D721Med (cell line): ENCODE data around the gene PIERCE2.

Source experiments
- DNase-seq: peaks from one replicate; pipeline ENCODE4 v3.0.0; 2011; ENCODE audit warnings: low spot score; ENCODE audit not compliant: insufficient read length
- FAIRE-seq: peaks from 2 replicates; lab custom pipeline; 2011; peaks lifted over from hg19 to GRCh38; lab: Jason Lieb, UNC
- TF ChIP-seq, protein P1 (sequence below): IDR thresholded peaks from 2 replicates; pipeline ENCODE4 v1.5.1; 2012; ENCODE audit warnings: mild to moderate bottlenecking, control low read depth; ENCODE audit not compliant: insufficient read depth; ENCODE audit errors: missing control alignments

PIERCE2 gene

GRCh38 chr15:55408012-55408928 is at the start of gene PIERCE2, which contains the start of gene CCPG1:
Gene PIERCE2, plus strand, starts transcription at chr15:55408495. Its CDS starts 274 bp downstream, at chr15:55408769.
Gene CCPG1, minus strand, starts transcription at chr15:55408359. Its CDS starts 18,935 bp downstream, at chr15:55389424.
- TF ChIP-seq, protein P1, sequence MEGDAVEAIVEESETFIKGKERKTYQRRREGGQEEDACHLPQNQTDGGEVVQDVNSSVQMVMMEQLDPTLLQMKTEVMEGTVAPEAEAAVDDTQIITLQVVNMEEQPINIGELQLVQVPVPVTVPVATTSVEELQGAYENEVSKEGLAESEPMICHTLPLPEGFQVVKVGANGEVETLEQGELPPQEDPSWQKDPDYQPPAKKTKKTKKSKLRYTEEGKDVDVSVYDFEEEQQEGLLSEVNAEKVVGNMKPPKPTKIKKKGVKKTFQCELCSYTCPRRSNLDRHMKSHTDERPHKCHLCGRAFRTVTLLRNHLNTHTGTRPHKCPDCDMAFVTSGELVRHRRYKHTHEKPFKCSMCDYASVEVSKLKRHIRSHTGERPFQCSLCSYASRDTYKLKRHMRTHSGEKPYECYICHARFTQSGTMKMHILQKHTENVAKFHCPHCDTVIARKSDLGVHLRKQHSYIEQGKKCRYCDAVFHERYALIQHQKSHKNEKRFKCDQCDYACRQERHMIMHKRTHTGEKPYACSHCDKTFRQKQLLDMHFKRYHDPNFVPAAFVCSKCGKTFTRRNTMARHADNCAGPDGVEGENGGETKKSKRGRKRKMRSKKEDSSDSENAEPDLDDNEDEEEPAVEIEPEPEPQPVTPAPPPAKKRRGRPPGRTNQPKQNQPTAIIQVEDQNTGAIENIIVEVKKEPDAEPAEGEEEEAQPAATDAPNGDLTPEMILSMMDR = peak; percentile 26
- no peak for FAIRE-seq
- DNase-seq = peak; percentile 42

DNA sequence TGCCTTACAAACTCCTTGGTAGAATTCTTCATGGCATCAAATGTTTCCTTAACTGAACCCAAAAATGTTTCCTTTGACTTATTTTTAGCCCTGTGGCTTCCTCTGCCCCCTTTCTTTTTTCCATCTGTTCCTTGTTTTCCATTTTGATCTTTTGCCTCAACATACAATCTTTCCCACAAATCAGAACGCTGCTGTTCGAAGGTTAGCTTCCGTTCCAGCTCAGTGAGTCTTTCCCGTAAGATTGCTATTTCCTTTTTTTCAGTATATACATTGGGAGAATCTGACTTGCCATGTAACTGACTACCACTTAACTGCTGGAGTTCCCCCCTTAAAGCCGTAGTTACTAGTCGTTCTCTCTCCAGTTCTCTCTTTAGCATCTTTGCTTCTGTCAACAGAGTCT is 48.0 kb upstream of the PIERCE2 start:
- FAIRE-seq (no peak), DNase-seq (no peak)
- TF ChIP-seq, protein P1 = no peak

- FAIRE-seq (no peak), DNase-seq (no peak)
Observed at GRCh38 chr15:55361048-55361447, 47.2 kb upstream of the PIERCE2 start.

DNA sequence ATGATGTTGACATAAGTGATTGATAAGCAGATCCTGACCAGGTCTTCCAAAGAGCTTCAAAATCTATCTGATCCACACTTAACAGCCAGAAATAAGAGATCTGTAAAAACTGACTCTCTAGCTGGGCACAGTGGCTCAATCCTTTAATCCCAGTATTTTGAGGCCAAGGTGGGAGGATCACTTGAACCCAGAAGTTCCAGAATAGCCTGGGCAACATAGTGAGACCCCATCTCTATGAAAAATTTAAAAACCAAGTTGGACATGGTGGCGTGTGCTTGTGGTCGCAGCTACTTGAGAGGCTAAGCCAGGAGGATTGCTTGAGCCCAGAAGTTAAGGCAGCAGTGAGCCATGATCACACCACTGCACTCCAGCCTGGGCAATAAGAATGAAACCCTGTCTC is 45.7 kb upstream of the PIERCE2 start:
- TF ChIP-seq, protein P1 = no peak
- FAIRE-seq (no peak), DNase-seq (no peak)

More at GRCh38 chr15:55361048-55361447, 47.2 kb upstream of the PIERCE2 start:
- TF ChIP-seq, protein P1 = no peak

DNA sequence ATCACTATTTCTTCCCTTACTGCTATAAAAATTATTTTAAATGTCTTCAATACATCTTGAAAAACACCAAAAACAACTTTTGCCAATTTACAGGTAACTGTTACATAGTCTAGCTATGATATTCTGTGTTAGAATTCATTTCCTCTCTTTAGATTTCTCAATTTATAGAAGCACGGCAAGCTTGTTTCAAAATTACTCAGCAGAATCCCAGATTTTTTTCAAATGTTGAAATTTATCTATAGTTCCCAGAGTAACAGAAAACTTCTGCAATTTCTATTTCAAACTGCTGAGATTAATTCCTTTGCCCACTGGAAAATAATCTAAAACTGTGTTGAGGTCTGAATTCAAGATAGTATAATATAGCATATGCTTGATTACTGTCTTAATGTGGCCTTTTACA is 41.3 kb upstream of the PIERCE2 start:
- DNase-seq = no peak
- TF ChIP-seq, protein P1 = no peak
- no peak for FAIRE-seq

DNA sequence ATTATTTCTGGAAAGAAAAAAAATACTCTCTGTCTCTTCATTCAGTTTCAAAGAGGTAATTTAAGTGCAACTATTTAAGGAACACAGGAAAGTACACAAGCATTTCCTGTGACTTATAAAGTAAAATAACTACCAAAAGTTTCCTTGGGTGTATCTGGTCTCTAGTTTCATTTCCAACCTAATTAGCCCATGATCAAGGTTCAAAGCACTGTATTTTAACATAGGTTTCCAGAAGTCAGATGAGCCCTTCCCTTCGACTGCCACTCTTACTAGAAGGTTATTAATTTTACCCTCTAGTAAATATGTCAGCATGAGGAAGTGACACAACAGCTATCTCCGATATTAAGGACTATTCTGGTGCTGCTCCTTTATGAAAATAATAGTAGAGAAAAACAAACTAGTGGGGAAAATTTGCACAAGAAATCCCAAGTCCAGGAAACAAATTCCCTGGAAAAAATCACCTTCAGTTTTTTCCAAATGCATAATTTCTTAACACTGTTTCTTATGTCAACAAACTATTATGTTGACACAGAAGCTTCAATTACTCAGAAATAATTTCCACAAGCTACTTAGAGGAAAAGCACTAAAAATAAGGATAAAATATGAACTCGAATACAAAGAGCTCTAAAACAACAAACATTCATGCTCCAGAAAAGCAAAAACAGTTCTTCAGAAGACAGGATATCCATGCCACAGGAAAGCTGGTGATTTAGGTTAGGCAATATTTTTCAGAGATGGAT is 35.4 kb upstream of the PIERCE2 start:
- TF ChIP-seq, protein P1 = no peak
- DNase-seq (no peak), FAIRE-seq (no peak)
